Measurements from ENCODE around the gene INKA2.

The INKA2 gene

GRCh38 chr1:111704240-111704639 lies 35.0 kb downstream of the INKA2 start:
- no peak for DNase-seq (ENCODE audit: low spot score)

- DNase-seq (ENCODE audit: low spot score): no peak
Measured at GRCh38 chr1:111702504-111703050, 36.6 kb downstream of the INKA2 start.

- DNase-seq (ENCODE audit: low spot score): no peak
Measured at GRCh38 chr1:111699268-111699667, 39.9 kb downstream of the INKA2 start.

DNA sequence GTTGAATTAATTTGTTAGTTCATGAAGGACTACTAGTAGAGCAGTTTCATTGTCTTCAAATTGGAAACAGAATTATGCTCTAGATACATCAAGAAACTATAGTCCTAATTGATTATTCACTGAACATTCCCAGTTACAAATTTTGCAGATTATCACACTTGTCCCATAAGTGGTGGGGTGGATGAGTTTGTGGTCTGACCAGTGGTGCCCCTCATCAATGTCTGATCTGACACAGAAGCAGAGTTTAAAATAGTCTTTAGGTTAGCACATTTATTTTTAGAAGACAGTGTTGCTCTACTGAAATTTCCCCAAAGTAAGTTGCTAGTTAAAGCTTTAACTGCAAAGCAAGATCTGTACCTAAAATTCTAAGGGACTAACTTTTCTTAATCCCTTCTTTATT lies 42.9 kb downstream of the INKA2 start:
- no peak for DNase-seq (ENCODE audit: low spot score)

GRCh38 chr1:111695801-111696200 lies 43.4 kb downstream of the INKA2 start:
- DNase-seq (ENCODE audit: low spot score): no peak

- DNase-seq (ENCODE audit: low spot score): no peak
Measured at GRCh38 chr1:111691886-111692285, 47.3 kb downstream of the INKA2 start.

DNA sequence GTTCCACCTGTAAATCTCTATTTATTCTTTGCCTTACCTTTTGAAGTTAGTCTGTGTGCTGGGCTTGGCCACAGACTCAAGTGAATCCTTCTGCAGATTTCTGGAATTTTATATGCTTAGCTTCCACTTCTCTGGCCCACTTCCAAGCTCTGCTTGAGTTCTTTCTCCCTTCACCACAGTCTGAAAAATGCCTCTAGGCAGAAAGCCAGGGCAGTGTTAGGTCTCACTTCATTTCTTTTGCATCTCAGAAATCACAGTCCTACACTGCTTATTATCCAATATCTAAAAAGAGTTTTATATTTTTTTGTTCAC lies 48.9 kb downstream of the INKA2 start:
- peak; percentile 39 for DNase-seq (ENCODE audit: low spot score)
